Right lobe of liver (tissue), 4 donors: ENCODE results near the gene PDK2.

Source experiments
- CTCF ChIP-seq, 4 donors: fragments of 200-600 bp in 3 of 4; fragments of 450-650 bp in 1 of 4; IDR thresholded peaks; one replicate each; pipeline versions ENCODE4 v1.5.1 to v1.8.0; 2016 to 2022; ENCODE audit warnings: antibody characterized with exemption in 4 of 4, mild to moderate bottlenecking in 2 of 4
- POLR2A ChIP-seq: fragments of 450-650 bp; IDR thresholded peaks from one replicate; pipeline ENCODE4 v1.6.1; 2017; ENCODE audit warnings: antibody characterized with exemption, mild to moderate bottlenecking
- donor health status: DM: no; HTN: no; CAD: no.
- donor health status: DM: no; HTN: no; CAD: no.
- donor health status: DM: no; HTN: yes; CAD: no.

- TF ChIP-seq CTCF (IDR thresholded peaks at IDR 0.05), result no peak
- TF ChIP-seq POLR2A, result no peak
Observed at GRCh38 chr17:50090971-50091917, 3.9 kb upstream of the PDK2 start.
